Stromal cell of bone marrow (primary cell): ENCODE results near the gene ADGRG1.
A peak's percentile ranks its signal among the peaks of the same experiment; 100 is the strongest.

Source experiments
- DNase-seq: peaks from one replicate; pipeline ENCODE4 v3.0.0-alpha.2; 2012; ENCODE audit warnings: low read depth

ADGRG1 gene

DNA sequence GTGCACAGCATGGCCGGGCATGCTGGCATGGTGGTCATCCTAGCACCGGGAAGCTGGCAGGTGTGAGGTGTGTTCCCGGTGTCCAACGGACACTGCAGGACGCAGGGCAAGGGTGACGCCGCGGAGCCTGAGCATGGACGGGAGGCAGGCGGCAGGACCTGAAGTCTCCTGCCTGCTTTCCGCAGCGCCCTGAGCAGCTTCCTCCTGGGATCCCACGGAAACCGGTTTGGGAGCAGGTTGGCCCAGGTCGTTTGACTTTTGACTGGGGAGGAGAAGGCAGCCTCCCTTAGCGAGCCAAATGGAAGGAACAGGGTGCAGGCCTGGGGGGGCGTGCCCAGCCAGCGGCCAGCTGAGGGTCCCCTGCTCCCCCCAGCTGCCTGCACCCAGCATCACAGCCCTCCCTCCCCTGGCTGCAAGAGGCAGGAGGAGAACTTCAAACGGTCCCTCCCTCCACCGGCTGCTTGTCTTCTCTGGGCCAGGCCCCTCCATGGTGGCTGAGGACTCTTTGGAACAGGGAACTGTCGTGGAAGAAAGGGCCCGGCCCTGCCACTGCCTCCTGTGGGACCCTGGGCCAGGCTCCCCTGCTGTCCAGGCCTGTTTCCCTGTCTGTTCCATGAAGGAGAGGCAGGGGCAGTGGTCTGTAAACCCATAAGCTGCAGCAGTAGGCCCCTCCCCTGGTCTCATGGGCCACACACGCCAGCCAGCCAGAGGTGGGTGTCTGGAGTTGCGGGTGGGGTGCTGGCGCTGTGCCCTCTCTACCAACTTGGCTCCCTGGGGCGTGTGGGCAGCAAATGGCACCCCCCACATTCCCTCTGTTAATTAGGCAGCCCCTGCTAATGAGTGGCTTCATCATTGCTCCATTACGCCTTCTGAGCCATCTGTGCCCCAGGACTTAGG is 7.8 kb upstream of the ADGRG1 start:
- DNase-seq = no peak

DNA sequence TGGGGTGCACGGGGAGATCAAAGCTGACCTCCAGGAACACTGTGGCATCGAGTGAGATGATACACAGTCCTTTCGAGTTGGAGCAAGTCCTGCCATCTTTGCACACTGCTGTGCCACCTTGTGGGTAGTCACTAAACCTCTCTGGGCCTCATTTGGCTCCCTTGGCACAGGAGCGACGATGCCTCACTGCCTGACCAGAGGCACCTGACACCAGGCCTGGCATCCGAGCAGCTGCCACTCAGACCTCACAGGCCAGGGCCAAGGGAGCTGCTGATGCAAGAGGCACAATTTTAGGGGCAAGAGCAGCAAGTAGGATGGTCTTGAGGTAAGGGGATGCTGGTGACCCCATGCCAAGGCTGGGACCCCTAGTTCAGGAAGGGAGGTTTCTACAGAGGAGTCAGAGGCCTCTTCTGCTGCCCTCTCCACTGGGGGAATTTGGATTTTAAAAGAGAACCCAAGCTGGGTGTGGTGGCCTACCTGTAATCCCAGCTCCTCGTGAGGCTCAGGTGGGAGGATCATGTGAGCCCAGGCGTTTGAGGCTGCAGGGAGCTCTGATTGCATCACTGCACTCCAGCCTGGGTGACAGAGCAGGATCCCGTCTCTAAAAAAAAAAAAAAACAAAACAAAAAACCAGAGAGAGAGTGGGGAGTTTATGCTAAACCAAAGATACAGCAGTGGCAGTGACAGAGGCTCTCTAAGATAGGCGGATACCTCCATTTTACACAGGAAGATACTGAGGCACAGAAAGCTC is 6.7 kb upstream of the ADGRG1 start:
- DNase-seq = no peak

DNA sequence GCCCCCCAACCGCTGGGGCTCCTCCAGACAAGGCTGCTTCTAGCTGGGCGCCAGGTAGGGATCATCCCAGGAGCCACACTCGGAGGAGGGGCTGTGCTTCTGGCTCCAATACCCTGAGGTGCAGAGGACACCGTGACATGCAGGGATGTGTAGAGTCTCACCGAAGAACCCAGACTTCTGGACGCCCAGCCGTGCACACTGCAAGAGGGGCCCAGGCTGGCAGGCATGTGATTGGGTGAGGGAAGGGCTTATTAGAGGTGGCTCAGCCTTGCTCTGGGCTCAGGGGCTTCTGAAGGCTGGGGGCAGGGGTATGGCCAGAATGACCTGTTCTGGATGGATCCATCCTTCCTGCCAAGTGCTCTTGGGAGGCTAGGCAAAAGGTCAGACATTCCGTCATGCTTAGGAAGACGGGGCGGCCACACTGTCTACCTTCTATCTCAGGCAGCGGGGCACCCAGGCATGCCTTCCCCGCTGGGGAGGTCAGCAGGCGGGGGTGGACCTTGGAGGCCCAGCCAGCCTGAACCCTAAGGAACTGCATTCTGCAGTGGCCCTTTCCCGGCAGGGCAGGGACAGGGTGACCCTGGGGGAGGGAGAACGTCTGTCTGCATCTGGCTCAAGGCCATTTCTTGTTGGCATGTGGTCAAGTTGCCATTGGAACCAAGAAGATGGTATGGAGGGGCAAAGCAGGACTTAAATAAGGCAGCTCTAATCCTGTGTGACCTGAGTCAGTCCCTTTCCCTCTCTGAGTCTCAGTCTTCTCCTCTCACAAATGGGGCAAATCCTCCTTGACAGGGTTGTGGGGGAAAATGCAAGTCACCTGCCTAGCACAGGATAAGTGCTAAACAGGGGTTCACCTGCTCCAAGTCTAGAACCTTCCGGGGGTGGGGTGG is 5.8 kb upstream of the ADGRG1 start:
- no peak for DNase-seq

DNA sequence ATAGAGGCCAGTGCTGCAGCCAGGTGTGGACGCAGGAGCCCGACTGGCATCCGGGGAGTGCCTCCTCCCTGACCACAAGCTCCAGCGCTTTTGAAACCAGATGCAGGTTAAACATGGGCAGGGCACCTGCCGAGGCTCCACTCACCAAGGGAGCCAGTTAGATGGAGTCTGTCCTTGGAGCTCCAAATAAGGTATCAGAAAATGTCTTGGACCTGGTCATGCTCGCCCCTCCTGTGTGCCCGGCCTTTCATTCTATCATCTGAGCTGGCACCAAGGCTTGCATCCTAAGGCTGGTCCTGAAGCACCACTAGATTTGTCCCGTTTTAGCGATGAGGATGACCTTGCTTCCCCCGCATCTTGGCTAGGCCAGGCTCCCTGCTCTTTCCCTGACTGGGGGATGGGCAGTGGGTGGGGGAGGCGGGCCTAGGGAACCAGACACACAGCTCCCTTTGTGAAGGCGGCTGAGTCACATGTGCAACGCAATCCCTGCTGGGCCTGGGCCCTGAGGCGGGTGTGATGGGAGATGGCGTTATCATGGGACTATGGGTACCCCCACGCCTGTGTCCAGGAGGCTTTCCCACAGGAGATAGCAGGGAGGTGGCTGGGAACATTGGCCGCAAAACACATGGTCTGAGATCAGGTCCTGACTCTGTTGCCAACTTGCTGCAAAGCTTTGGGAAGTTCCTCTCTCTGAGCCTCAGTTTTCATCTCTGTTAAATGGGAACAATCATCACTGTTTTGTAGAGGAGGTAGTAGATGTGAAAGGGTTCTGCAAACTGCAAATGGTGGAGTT is 5.0 kb upstream of the ADGRG1 start:
- no peak for DNase-seq

DNA sequence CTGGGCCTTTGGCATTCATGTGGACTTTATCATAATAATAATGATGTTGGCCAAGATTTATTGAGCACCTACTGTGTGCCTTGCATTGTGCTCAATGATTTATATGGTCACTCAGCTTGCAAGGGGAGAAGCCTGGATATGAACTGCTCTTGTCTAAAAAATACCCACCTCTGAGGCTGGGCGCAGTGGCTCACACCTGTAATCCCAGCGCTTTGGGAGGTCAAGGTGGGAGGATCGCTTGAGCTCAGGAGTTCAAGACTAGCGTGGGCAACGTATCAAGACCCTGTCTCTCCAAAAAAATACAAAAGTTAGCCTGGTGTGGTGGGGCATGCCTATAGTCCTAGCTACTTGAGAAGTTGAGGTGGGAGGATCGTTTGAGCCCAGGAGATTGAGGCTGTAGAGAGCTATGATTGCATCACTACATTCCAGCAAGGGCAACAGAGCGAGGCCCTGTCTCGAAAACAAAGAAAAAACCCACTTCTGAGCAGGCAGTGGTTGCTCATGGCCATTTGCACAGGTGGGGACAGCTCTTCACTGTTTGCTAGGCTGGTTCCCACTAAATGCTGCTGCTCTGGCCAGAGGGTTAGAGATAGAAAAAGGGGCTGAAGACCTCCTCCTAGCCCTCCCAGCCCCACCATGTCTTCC is 4.3 kb upstream of the ADGRG1 start:
- no peak for DNase-seq

DNA sequence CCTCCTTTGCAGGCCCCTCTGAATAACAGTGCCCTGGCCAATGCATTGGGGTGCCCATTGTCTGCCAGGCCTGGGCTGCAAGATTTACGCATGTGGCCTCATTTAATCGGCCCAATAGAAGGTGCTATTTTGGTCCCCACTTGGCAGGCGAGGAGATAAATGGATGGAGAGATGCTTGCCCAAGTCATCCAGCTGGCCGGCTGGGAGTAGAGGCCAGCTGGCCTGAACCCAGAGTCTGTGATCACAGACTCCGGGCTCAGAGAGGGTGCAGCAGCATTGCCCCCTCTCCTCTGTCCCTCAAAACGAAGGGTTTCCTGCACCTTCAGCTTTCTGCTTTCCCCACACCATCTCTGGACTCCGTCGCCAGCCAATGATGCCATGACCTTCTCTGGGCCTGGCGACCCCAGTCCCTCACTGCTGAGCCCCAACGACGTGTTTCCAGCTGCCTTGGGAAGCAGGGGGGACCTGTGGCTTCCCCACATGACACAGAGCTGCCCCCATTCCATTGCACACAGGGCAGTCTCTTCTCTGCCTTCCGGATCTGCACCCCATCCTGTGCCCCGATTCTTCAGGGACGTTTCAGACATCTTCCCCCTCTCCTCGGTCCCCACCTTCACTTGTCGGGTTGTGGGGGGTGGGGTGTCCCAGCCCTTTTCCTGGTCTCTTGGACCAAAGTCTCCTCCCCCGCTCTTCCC is 3.5 kb upstream of the ADGRG1 start:
- no peak for DNase-seq

DNA sequence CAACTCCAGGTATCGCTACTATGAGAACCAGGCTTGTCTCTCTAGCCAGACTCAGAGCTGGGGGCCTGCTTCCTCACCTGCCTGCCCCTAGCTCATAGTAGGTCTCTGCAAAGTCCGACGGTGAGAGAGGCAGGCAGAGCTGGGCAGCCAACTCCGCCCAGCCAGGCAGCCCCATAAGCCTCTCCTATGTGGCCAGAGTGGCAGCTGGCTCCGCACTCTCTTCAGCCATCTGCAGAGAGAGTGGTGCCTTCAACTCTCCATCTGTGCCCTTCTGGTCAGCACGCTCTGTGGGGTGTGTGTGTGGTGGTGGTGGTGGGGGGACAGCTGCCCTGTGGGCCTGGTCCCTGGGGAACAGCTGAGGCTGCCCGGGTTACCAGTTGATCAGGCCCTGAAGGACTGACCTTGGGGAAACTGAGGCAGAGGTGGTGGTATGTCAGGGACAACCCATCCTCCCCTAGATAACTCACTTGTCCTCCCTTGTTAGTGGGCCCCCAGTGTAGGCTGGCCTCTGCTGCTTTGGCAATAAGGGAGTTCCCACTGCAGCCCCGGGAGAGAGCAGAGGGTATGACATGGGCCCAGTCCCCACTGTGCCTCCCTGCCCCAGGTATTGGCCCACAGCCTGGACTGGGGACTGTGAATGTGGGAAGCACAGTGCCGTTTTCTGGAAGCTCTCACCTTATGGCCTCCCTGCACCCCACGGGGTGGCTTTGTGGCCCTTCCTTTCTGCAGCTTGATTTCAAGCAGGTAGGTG is 1.8 kb upstream of the ADGRG1 start:
- DNase-seq = no peak

DNA sequence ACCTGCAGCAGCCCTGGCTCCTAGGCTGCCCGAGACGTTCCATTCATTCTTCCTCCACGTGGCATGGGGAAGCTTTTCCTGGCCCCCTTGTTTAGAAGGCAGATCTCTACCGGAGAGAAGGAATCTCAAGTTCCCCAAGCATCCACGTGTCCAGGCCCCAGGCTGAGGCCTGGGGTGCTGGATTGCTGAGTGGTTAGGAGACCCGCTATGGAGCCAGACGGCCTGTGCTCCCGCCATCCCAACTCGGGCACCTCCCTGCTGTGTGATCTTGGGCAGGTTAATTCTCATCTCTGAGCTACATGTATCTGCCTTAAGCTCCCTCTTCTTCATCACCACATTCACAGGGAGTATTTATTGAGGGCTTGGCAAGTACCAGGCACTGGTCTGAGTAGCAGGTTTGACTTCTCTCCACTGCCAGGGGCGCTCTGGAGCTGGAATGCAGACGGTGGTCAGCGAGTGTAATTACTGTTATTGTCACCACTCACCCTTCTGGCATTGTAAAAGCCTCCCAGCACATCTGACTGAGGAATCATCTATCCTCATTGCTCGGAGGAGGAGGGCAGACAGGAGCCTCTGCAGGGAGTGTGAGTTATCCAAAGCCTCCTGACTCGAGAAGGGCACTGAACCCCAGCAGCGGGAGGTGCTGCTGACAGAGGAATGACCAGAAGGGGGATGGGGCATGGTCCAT is 1.1 kb upstream of the ADGRG1 start:
- DNase-seq = peak; percentile 67

DNA sequence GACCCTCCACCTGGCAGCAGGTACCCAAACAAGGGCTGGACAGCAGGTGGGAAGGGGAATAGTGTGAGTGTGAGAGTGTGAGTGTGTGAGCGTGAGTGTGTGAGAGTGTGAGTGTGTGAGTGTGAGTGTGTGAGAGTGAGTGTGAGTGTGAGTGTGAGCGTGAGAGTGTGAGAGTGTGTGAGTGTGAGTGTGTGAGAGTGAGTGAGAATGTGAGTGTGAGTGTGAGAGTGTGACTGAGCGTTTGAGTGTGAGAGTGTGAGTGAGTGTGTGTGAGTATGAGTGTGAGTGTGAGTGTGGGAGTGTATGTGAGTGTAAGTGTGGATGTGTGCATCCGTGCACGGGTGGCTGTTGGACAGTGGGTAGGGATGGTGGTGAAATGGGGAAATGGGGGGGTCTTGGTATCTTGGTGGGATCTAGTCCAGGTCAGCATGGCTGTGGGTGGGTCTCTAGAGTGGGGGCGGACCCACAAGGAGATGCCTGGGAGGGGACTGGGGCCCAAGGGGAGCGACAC is 408 bp downstream of the ADGRG1 start:
- DNase-seq = no peak

DNA sequence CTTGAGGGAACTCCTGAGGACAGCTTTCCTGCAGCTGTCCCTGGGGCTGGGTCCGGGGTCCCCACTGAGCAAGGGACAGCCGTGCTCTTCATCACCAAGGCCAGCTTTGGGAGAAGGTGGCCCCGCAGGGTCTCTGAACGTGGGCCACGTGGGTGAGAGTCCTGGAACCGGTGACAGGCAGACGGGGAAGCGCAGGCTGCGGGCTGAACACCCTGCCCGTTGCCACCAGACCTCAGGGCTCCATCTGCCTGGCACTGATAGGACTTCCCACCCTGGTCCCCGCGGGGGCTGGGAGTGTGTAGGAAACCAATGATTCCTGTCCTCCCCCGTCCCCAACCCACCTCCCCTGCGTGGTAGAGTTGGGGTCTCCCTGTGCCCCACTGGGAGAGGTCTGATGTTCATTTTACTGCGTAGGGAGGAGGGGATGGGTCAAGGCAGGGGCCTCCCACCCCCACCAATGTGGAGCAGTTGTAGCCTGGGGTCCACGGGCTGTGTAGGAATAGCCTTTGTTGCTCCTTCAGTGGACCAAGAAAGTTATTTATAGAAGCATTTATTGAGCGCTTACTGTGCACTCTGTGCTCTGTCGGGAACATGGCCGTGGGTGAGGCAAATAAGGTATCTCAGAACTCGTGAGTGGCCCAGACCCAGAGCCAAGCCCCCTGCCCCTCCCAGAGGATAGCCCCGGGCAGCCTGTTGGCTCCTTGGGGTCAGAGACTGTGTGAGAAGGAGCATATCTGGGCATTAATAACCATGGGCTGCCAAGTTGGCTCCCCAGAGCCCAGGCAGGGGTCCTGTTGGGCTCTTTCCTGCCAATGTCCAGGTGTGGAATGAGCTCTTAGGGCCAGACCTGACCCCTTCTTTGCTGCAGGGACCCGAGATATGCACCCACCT is 1.3 kb downstream of the ADGRG1 start:
- DNase-seq = no peak

DNA sequence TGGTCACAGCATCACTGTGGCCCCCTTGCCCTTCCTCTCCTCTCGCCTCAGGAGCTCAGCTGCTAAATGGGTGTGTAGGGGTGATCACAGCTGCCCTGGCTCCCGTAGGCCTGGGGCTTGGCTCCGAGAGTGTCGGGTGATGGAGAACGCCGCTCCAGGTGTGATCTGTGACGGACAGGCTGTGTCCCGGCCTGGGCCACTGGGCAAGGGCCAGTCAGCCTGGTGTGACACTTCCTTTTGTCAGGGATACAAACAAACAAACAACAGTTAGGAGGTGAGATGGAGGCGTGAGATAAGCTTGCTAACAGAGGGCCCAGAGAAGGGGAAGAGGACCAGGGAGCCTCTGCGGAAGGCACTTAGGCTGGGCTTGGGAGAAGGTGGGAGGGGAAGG is 2.0 kb downstream of the ADGRG1 start:
- no peak for DNase-seq

DNA sequence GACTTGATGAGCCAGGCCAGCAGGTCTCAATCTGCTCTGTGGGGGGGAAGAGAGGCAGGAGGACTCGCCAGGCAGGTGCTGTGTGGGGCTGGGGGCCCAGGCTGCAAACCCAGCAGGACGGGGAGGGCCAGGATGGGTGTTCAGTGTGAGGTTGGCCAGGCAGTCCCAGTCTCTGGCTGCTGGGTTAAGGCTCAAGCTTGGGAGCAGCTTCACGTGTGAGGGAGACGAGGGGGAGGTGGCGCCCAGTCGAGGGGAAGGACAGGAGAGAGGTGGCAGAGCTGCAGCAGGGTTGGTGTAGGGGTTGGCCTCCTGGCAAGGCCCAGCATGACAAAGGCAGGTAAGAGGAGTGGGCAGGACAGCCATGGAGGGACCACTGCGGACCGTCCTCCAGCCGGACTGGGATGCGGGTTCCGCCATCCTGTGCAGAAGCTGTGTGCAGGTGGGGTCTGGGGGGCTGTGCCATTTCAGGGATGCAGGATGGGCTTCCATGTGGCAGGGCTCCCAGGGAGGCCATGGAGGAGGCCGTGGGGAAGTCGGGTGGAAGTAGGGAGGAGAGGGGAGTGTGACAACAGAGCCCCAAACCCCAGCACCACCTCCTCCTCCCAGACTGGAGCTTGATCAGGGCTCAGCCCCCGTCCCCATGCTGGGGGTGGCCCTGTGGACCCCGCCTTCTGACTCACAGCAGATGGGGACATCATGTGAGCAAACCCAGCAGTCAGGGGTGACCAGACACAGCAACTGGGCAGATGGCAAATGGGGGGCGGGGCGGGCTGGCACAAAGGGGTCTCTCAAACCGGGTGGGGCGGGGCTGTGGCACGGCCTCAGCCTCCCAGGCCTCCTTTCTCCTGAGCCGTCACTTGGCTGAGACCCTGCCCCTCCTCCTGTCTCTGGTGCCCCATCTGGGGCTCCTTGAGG is 2.8 kb downstream of the ADGRG1 start:
- no peak for DNase-seq

DNA sequence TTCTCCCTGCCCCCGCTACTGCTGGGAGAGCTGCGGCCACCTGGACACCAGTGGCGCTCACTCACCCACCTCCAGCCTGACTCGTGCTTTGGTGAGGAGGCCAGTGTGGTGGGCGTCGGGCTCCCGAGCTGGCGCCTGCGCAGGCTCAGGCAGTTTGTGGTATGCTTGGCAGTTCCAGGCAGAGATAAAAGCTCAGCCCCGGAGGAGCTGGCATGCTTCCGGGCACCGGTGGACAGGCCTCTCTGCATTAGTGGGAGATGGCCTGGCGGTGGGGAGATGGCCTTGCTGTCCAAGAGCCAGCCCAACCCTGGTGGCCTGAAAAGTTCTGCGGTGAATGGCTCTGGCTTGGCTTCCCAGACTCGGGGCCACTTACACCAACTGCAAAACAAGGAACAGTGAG is 4.1 kb downstream of the ADGRG1 start:
- no peak for DNase-seq

DNA sequence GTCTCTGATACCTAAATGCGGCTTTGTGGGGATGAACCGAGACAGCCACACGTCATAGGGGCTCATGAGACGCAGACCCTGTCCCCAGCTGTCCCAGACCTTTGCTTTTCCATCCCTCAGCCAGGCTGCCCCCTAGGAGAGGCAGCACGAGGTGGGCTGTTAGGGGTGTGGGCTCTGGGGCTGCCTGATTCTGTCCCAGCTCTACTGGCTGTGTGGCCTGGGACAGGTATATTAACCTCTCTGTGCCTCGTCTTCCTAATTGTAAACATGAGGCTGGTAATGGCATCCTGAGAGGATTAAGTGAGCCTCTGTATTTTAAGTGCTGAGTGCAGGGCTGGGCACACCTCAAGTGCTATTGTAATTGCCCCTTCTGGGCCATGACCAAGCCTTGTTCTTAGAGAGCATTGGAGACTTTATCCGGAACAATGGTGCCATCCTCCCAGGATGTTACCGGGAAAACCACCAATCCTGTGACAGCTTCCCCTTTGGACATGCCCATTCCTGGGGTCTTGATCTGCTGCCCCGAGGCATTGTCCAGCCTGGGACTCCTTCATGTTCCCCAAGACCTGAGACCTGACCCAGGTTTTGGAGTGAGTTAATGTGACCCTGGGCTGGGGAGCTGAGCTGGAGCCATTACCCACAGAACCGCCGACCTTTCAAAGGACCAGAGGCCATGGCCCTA is 5.1 kb downstream of the ADGRG1 start:
- no peak for DNase-seq

DNA sequence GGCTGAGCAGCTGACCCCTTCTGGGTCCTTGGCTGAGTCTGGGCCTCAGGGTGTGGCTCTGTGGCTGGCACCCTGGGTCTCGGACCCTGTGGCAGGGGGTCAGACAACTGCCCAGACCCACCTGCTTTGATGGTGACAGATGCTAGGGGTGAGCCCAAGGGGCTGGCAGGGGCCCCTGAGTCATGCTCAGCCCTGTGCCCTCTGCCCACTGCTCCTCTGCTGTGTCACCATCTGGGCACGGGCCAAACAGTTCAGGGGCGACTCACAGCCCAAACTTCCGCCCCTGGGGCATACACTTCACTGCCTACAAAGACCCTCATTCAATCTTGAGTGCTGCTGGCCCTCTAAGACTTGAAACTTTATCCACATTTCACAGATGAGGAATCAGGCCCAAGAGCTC is 5.7 kb downstream of the ADGRG1 start:
- DNase-seq = no peak
